ENCODE data around the gene CPT1A. TPM values are rescaled to one million over a fixed set of nuclear protein-coding genes. Genes with fewer than 3 reads are reported as not detected.

Gene CPT1A
- total and polyA plus RNA-seq, 10 of the 15 experiments (the other 5 are each of a cell fraction or from before 2014, with no cell fraction given), result 1.1 to 17.5 (median 6.0) TPM

DNA sequence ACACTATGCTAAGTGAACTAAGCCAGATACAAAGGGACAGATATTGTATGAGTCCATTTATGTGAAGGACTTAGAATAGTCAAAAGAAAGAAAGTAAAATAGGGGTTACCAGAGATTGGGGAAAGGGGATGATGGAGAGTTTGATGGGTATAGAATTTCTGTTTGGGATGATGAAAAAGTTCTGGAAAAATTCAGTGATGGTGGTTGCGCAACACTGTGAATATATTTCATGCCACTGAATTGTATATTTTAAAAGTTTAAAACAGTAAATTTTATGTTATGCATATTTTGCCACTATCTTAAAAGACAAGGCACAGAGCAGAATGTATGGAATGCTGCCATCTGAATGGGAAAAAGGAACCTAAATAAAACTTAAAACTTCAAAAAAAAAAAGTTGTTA lies 119.6 kb downstream of the CPT1A start:
- WGBS (ENCODE audit: insufficient coverage, insufficient replicate concordance, low lambda C conversion rate, missing lambda C conversion rate), result 94% methylated on average over 1 of the region's 1 CpG

DNA sequence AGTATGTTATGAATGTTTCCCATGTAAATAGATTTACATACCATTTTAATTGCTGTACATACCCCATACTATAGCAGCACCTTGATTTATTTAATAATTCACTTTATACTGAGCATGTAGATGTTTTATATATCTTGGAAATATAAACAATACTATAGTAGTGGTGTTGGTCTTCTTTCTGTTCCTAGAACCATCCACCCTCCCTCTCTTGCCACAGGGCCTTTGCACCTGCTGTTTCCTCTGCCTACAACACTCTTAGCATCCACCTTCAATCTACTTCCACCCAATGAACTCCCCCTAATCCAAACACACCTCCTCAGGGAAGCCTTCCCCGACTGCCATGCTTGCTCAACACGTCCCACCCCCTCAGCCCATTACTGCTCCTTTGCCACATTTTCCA lies 120.6 kb downstream of the CPT1A start:
- DNase-seq (ENCODE audit: low read depth, low spot score) (no peak), ATAC-seq (no peak), FAIRE-seq (no peak)
- Histone ChIP-seq H2AFZ (ENCODE audit: control insufficient read depth, low read depth, low read length) (no peak overlapping the region), H3K27ac (ENCODE audit: control insufficient read depth, insufficient read depth) (no peak overlapping the region), H3K4me1 (ENCODE audit: control insufficient read depth, insufficient read depth, low read length) (no peaks in the 10 kb centered on the region), H3K4me2 (ENCODE audit: control insufficient read depth, insufficient read depth) (no peak overlapping the region), H3K4me3 (no peak overlapping the region), H3K27me3 (replicated peaks in 1 of 2; ENCODE audit: control insufficient read depth in 2 of 2, insufficient read depth in 2 of 2, low read length in 1 of 2) (peaks cover 1 to 2% of the 10 kb centered on the region in 2 experiments), H3K79me2 (ENCODE audit: control insufficient read depth, insufficient read depth, low read length) (no peaks in the 10 kb centered on the region), H3K36me3 (ENCODE audit: control insufficient read depth in 2 of 2, insufficient read depth in 2 of 2, low read length in 1 of 2) (no peaks in the 10 kb centered on the region), H4K20me1 (ENCODE audit: control insufficient read depth, insufficient read depth) (no peaks in the 10 kb centered on the region), H3K9ac (ENCODE audit: control insufficient read depth, insufficient read depth, low read length) (no peak overlapping the region), H3K9me3 (replicated peaks; ENCODE audit: control insufficient read depth, insufficient read depth, low read length) (no peaks in the 10 kb centered on the region; the same call in 2 of the 3 replicates)
- intact Hi-C loops (cut with micrococcal nuclease; ENCODE audit: unreplicated experiment) (no loop called here), in situ Hi-C loops (cut with MboI) (no loop called here)
- CTCF ChIA-PET, result no interaction called here
- BruUV-seq (replicated peaks), result no TSS peak
- RAD21 ChIA-PET (ENCODE audit: unreplicated experiment), result no interaction called here
- 0% methylated on average over 2 of the region's 2 CpGs for WGBS (ENCODE audit: insufficient coverage, insufficient replicate concordance, low lambda C conversion rate, missing lambda C conversion rate)
- SMC1A ChIA-PET (ENCODE audit: uncharacterized antibody, unreplicated experiment), result no interaction called here
- POLR2A ChIA-PET, result no interaction called here
- TF ChIP-seq, protein P1, sequence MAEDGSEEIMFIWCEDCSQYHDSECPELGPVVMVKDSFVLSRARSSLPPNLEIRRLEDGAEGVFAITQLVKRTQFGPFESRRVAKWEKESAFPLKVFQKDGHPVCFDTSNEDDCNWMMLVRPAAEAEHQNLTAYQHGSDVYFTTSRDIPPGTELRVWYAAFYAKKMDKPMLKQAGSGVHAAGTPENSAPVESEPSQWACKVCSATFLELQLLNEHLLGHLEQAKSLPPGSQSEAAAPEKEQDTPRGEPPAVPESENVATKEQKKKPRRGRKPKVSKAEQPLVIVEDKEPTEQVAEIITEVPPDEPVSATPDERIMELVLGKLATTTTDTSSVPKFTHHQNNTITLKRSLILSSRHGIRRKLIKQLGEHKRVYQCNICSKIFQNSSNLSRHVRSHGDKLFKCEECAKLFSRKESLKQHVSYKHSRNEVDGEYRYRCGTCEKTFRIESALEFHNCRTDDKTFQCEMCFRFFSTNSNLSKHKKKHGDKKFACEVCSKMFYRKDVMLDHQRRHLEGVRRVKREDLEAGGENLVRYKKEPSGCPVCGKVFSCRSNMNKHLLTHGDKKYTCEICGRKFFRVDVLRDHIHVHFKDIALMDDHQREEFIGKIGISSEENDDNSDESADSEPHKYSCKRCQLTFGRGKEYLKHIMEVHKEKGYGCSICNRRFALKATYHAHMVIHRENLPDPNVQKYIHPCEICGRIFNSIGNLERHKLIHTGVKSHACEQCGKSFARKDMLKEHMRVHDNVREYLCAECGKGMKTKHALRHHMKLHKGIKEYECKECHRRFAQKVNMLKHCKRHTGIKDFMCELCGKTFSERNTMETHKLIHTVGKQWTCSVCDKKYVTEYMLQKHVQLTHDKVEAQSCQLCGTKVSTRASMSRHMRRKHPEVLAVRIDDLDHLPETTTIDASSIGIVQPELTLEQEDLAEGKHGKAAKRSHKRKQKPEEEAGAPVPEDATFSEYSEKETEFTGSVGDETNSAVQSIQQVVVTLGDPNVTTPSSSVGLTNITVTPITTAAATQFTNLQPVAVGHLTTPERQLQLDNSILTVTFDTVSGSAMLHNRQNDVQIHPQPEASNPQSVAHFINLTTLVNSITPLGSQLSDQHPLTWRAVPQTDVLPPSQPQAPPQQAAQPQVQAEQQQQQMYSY (CRISPR knock-in tag; IDR thresholded peaks at IDR 0.05), result no peak
- no peak for TF ChIP-seq IRF4 (IDR thresholded peaks at IDR 0.05; ENCODE audit: low read depth, low read length)
- TF ChIP-seq KAT2A (conservative IDR thresholded peaks at IDR 0.05; ENCODE audit: control insufficient read depth, low read depth, low read length), result no peak
- TF ChIP-seq MEF2A (IDR thresholded peaks at IDR 0.05; ENCODE audit: insufficient read depth, low read depth, low read length), result no peak
- TF ChIP-seq KLF5 (IDR thresholded peaks at IDR 0.05; ENCODE audit: partially characterized antibody), result no peak
- no peak for TF ChIP-seq PML (IDR thresholded peaks at IDR 0.05; ENCODE audit: low read length)
- no peak for TF ChIP-seq JUND (IDR thresholded peaks at IDR 0.05; ENCODE audit: low read depth, low read length)
- TF ChIP-seq MTA3 (IDR thresholded peaks at IDR 0.05; ENCODE audit: borderline replicate concordance, low read length), result no peak
- no peak for TF ChIP-seq ZBED1 (IDR thresholded peaks at IDR 0.05; ENCODE audit: borderline replicate concordance)
- TF ChIP-seq EED (IDR thresholded peaks at IDR 0.05; ENCODE audit: low read depth), result no peak
- no peak for TF ChIP-seq SPI1 (IDR thresholded peaks at IDR 0.05; ENCODE audit: borderline replicate concordance, insufficient read depth, low read depth, low read length)
- TF ChIP-seq YBX1 (IDR thresholded peaks at IDR 0.05), result no peak
- TF ChIP-seq, protein P2, sequence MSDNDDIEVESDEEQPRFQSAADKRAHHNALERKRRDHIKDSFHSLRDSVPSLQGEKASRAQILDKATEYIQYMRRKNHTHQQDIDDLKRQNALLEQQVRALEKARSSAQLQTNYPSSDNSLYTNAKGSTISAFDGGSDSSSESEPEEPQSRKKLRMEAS (IDR thresholded peaks at IDR 0.05; ENCODE audit: low read depth, low read length), result no peak
- TF ChIP-seq ASH2L (IDR thresholded peaks at IDR 0.05; ENCODE audit: borderline replicate concordance, low read depth), result no peak
- no peak for TF ChIP-seq RUNX3 (IDR thresholded peaks at IDR 0.05; ENCODE audit: low read length)
- TF ChIP-seq CREB1 (IDR thresholded peaks at IDR 0.05; ENCODE audit: low read depth), result no peak

More for the DNA sequence above, 119.6 kb downstream of the CPT1A start:
- no peak overlapping the region for H3K4me3 ChIP-seq
- ChIA-PET RAD21 (ENCODE audit: unreplicated experiment) (no interaction called here), CTCF (interaction anchor here (0.7 kb wide), 1 partner anchor 10 kb away, joined by 4 read pairs; no protein-coding TSS in a partner anchor), POLR2A (no interaction called here), SMC1A (ENCODE audit: uncharacterized antibody, unreplicated experiment) (no interaction called here)
- no peaks in the 10 kb centered on the region for H3K4me1 ChIP-seq (ENCODE audit: control insufficient read depth, insufficient read depth, low read length)
- DNase-seq (ENCODE audit: low read depth, low spot score) (no peak), ATAC-seq (no peak), FAIRE-seq (no peak)
- H3K27ac ChIP-seq (ENCODE audit: control insufficient read depth, insufficient read depth), result no peak overlapping the region
- no peak overlapping the region for H2AFZ ChIP-seq (ENCODE audit: control insufficient read depth, low read depth, low read length)
- peaks cover 0 to 1% of the 10 kb centered on the region in 2 experiments; a peak in 2 of 4 replicates for H3K27me3 ChIP-seq (replicated peaks in 1 of 2; ENCODE audit: control insufficient read depth in 2 of 2, insufficient read depth in 2 of 2, low read length in 1 of 2)
- peak in 1 of 2 experiments; percentile 4; a peak in 1 of 4 replicates for TF ChIP-seq CEBPB (IDR thresholded peaks at IDR 0.05; ENCODE audit: borderline replicate concordance in 1 of 2, low read depth in 2 of 2, low read length in 2 of 2)
- no peak for TF ChIP-seq NRF1 (conservative IDR thresholded peaks at IDR 0.05; ENCODE audit: low read depth, low read length)
- H3K9me3 ChIP-seq (replicated peaks; ENCODE audit: control insufficient read depth, insufficient read depth, low read length), result no peaks in the 10 kb centered on the region; the same call in 2 of the 3 replicates
- no peak overlapping the region for H3K4me2 ChIP-seq (ENCODE audit: control insufficient read depth, insufficient read depth)
- no peaks in the 10 kb centered on the region for H3K79me2 ChIP-seq (ENCODE audit: control insufficient read depth, insufficient read depth, low read length)
- BruUV-seq (replicated peaks), result no TSS peak
- H4K20me1 ChIP-seq (ENCODE audit: control insufficient read depth, insufficient read depth), result no peaks in the 10 kb centered on the region
- no peaks in the 10 kb centered on the region for H3K36me3 ChIP-seq (ENCODE audit: control insufficient read depth in 2 of 2, insufficient read depth in 2 of 2, low read length in 1 of 2)
- no peak overlapping the region for H3K9ac ChIP-seq (ENCODE audit: control insufficient read depth, insufficient read depth, low read length)
- intact Hi-C loops (cut with micrococcal nuclease; ENCODE audit: unreplicated experiment), result no loop called here
- in situ Hi-C loops (cut with MboI), result no loop called here
